ENCODE data around the gene TMC1. TPM values are rescaled to one million over a fixed set of nuclear protein-coding genes. Genes with fewer than 3 reads are reported as not detected.

TMC1 gene
- total RNA-seq, 1 experiment from 2014 or later, result 0.36 TPM

GRCh38 chr9:72588336-72588735 lies 66.9 kb downstream of the TMC1 start:
- no peak overlapping the region for H3K4me3 ChIP-seq (ENCODE audit: low read depth in 2 of 2, low read length in 2 of 2)
- intact Hi-C loops (cut with micrococcal nuclease; ENCODE audit: unreplicated experiment) (no loop called here), in situ Hi-C loops (cut with HindIII; ENCODE audit: low pct_unique_long_range_greater_than_20kb, low sequenced_read_pairs) (no loop called here)
- peak overlapping the region; percentile 32; the same call in 1 of the 2 replicates for H3K27ac ChIP-seq (ENCODE audit: low read length)
- ChIA-PET CTCF (interaction anchor here (0.5 kb wide), 1 partner anchor 478 kb away, joined by 3 read pairs; no protein-coding TSS in a partner anchor), POLR2A (interaction anchor here (0.6 kb wide), 1 partner anchor 265 kb away, joined by 4 read pairs; no protein-coding TSS in a partner anchor)
- peaks cover 22% of the 10 kb centered on the region for H3K4me1 ChIP-seq (ENCODE audit: control insufficient read depth, insufficient read depth, low read length)
- H3K27me3 ChIP-seq (ENCODE audit: control insufficient read depth, insufficient read depth, low read length), result no peaks in the 10 kb centered on the region
- no peak for DNase-seq (ENCODE audit: low read depth, low spot score)
- no peak for TF ChIP-seq TCF7L2 (IDR thresholded peaks at IDR 0.05; ENCODE audit: low read depth, low read length)
- TF ChIP-seq SIN3A (IDR thresholded peaks at IDR 0.05; ENCODE audit: borderline replicate concordance, insufficient read depth, low read depth, low read length), result no peak
- TF ChIP-seq REST (IDR thresholded peaks at IDR 0.05; ENCODE audit: insufficient read depth in 1 of 2, low read depth in 2 of 2, low read length in 1 of 2), result no peak
- TF ChIP-seq CTCF (IDR thresholded peaks at IDR 0.05), result no peak
- TF ChIP-seq POLR2AphosphoS5 (IDR thresholded peaks at IDR 0.05; ENCODE audit: low read depth, low read length), result no peak
- no peak for ATAC-seq
- no peaks in the 10 kb centered on the region for H3K36me3 ChIP-seq (ENCODE audit: control insufficient read depth, insufficient read depth, low read length)
- BruUV-seq (replicated peaks), result no TSS peak
- no peaks in the 10 kb centered on the region for H3K9me3 ChIP-seq (ENCODE audit: control insufficient read depth, insufficient read depth, low read depth, low read length)

GRCh38 chr9:72589667-72590521 lies 68.5 kb downstream of the TMC1 start:
- ATAC-seq, result no peak
- POLR2A ChIA-PET, result interaction anchor here (0.6 kb wide), 1 partner anchor 225 kb away, joined by 8 read pairs; no protein-coding TSS in a partner anchor
- Histone ChIP-seq H3K4me3 (ENCODE audit: low read depth in 2 of 2, low read length in 2 of 2) (no peak overlapping the region), H3K27me3 (ENCODE audit: control insufficient read depth, insufficient read depth, low read length) (no peaks in the 10 kb centered on the region), H3K36me3 (ENCODE audit: control insufficient read depth, insufficient read depth, low read length) (no peaks in the 10 kb centered on the region), H3K4me1 (ENCODE audit: control insufficient read depth, insufficient read depth, low read length) (peaks cover 22% of the 10 kb centered on the region), H3K9me3 (ENCODE audit: control insufficient read depth, insufficient read depth, low read depth, low read length) (no peaks in the 10 kb centered on the region), H3K27ac (ENCODE audit: low read length) (peak overlapping the region; percentile 85)
- no peak for DNase-seq (ENCODE audit: low read depth, low spot score)
- CTCF ChIA-PET, result interaction anchor here (0.9 kb wide), 1 partner anchor 224 kb away, joined by 3 read pairs; the partner anchor contains the start of gene ZFAND5
- BruUV-seq (replicated peaks), result no TSS peak
- TF ChIP-seq TCF7L2 (IDR thresholded peaks at IDR 0.05; ENCODE audit: low read depth, low read length) (no peak), POLR2AphosphoS5 (IDR thresholded peaks at IDR 0.05; ENCODE audit: low read depth, low read length) (no peak), REST (IDR thresholded peaks at IDR 0.05; ENCODE audit: insufficient read depth in 1 of 2, low read depth in 2 of 2, low read length in 1 of 2) (no peak), SIN3A (IDR thresholded peaks at IDR 0.05; ENCODE audit: borderline replicate concordance, insufficient read depth, low read depth, low read length) (no peak), CTCF (IDR thresholded peaks at IDR 0.05) (no peak)
- in situ Hi-C loops (cut with HindIII; ENCODE audit: low pct_unique_long_range_greater_than_20kb, low sequenced_read_pairs), result no loop called here
- intact Hi-C loops (cut with micrococcal nuclease; ENCODE audit: unreplicated experiment), result loop anchor here (5.0 kb wide), 3 partner anchors 63 to 308 kb away; no protein-coding TSS in a partner anchor

All from Panc1 (cell line).